DND-41 (cell line): ENCODE measurements around the gene ARL8B.

ENCODE experiments used
- EZH2 ChIP-seq: IDR thresholded peaks from 3 replicates; pipeline ENCODE4 v1.6.1; 2012; ENCODE audit warnings: borderline replicate concordance, low read depth, mild to moderate bottlenecking, moderate library complexity, low read length, inconsistent platforms; ENCODE audit not compliant: severe bottlenecking
- TF ChIP-seq, protein P1 (sequence below): IDR thresholded peaks from 2 replicates; pipeline ENCODE4 v1.5.1; 2012; ENCODE audit warnings: borderline replicate concordance, low read length, moderate library complexity, mild to moderate bottlenecking; ENCODE audit not compliant: poor library complexity, severe bottlenecking; ENCODE audit errors: extremely low read depth

DNA sequence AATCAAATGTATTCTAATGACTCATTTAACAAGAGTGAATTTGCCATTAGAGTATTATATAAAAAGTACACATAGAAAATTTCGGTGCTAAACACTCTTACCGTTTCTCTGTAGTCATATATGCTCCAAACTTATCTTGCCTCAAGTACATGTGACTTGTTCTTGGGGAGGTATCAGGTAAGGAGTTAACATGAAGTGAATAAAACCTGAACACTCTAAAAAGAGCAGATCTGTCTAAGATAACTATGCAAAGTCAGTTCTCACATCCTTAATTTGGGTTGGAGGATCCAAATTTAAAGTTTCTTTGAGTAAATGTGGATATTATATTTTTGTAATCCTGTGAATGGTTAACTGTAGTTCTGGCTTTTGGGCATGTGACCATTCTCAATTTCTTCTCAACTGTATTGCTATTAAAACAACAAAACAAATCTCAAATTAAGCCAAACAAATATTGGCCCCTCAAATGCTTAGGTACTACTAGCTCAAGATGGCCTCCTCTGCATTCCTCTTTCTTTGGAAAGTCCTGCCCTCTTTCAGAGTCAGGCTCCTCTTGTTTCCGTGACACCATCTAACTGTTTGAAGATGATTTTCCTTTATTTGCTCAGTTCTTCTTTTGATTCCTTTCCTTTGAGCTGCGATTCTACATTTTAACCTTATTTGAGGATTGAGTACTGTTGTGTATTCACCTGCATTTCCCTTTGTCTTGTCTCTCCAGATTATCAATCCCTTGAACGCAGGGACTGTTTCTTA lies 69.6 kb downstream of the ARL8B start:
- TF ChIP-seq, protein P1, sequence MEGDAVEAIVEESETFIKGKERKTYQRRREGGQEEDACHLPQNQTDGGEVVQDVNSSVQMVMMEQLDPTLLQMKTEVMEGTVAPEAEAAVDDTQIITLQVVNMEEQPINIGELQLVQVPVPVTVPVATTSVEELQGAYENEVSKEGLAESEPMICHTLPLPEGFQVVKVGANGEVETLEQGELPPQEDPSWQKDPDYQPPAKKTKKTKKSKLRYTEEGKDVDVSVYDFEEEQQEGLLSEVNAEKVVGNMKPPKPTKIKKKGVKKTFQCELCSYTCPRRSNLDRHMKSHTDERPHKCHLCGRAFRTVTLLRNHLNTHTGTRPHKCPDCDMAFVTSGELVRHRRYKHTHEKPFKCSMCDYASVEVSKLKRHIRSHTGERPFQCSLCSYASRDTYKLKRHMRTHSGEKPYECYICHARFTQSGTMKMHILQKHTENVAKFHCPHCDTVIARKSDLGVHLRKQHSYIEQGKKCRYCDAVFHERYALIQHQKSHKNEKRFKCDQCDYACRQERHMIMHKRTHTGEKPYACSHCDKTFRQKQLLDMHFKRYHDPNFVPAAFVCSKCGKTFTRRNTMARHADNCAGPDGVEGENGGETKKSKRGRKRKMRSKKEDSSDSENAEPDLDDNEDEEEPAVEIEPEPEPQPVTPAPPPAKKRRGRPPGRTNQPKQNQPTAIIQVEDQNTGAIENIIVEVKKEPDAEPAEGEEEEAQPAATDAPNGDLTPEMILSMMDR = no peak
- TF ChIP-seq EZH2 = no peak
